Stimulated activated CD4-positive, alpha-beta T cell treated with anti-CD3 and anti-CD28 coated beads, Interleukin-2, amount 100 ng/mL, for 24 hours (primary cell): ENCODE results near the gene GSTO2.

Source experiments
- DNase-seq, 2 donors: peaks; one replicate each; pipeline ENCODE4 v3.0.0-alpha.2; 2020

Gene GSTO2

DNA sequence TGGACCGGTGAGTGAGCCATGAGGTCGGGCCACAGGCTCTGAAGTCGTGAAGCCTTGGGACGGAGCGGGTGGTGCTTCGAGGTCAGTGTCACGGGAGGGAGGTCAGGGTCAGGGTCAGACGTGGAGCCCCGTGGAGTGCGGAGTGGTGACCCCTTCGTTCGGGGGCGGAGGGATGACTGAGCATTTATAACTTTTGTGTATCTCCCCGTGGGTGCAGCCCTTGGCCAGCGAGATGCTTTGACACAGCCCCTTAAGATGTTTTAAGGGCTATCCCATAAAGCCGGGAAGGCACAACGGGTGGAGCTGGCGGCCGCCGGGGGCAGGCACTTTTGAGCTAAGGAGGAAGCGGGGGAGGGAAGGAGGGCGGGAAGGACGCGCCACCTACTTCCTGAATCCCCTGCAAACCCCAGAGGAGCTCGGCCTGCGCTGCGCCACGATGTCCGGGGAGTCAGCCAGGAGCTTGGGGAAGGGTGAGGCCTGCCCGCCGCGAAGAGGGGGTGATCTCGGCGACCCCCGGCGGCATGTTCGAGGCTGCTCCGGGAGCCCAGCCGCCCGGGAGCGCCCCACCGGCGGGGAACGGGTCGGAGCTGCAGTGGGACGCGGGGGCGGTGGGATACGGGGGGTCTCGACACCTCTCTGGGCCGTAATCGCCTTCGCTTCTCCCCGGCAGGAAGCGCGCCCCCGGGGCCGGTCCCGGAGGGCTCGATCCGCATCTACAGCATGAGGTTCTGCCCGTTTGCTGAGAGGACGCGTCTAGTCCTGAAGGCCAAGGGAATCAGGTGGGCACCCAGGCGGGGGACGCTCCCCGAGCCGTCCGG, 14.3 kb upstream of the GSTO2 start, which contains the start of gene GSTO1:
Gene GSTO1, plus strand, starts transcription at position 400 of the 818 bp plus-strand sequence. Its CDS starts 37 bp downstream, at position 437.
- DNase-seq, result peak; percentile 59 to 70

DNA sequence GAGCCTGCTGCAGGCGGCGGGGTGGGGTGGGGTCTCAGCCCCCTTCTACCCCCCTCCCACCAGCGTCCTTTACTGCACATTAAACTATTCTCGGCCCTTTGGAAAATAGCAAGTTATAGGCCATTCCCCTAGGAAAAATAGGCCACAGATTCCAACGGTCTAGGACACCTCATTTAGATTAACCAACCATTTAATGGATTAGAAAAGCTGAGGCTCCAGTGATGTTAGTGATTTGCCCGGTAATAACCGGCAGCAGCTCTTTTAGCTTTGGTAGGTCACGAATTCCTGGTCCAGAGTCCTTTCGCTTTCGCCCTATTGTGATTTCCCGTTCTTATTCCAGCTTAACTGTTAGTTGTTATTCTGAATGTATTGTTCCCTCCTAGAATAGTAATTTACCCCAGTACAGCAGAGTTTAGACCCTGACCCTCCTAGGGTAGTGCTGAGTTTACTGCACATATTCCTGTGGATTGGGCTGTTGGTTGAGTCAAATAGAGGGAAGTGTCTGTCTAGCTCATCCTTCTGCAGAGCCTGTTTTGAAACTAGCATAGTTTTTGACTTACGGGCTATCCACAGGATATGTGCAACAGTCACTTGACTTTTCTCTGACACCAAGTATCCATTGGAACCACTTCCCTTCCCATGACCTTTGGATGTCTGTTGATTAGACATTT, 13.5 kb upstream of the GSTO2 start:
- DNase-seq, result no peak

DNA sequence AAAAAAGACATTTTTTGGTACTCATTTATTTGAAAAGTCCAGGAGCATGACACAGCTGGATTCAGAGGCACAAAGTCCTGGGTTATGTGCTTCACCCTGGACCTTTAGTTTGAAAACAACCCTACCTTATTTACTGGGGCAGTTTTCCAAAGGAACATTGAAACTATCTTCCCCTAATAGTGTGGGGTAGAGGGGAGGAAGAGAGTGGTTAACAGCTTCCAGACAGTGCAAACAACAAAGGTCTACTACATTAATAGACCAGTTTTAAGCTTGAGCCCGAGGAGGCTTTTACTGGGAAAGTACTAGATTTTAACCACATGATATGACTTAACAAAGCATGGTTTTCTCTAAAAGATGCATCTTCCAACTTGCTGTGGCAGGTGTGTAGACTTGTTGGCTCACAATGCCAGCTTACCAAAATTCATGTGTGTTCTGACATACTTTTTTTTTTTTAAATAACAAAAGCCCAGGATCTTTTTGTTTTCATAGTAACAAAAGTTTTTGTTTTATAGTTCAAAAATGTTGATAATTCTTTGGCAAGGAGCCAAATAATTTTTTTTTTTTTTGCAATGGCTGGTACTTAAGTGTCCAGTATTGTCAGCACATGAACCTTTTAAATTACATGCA, 12.5 kb upstream of the GSTO2 start:
- no peak for DNase-seq

DNA sequence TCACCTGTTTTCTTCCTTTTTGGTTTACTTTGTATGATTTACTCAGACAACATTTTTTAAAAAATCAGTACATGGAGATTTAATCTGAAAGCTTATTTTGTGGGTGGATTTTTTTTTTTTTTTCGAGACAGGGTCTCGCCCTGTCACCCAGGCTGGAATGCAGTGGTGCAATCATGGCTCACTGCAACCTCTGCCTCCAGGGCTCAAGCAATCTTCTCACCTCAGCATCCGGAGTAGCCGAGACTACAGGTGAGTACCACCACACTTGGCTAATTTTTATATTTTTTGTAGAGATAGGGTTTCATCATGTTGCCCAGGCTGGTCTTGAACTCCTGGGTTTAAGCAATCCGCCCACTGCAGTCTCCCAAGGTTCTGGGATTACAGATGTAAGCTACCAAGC, 11.7 kb upstream of the GSTO2 start:
- no peak for DNase-seq

DNA sequence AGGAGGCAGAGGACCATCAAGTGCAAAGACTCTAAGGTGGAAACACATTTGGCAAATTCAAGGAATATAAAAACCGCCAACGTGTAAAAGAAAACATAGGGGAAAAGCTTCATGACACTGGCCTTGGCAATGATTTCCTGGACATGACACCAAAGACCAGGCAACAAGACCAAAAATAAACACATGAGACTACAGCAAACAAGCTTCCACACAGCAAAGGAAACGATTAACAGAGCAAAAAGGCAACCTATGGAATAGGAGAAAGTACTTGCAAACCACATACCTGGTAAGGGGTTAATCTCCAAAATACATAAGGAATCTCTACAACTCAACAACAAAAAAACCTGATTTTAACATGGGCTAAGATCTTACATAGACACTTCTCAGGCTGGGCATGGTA, 10.8 kb upstream of the GSTO2 start:
- DNase-seq, result no peak

DNA sequence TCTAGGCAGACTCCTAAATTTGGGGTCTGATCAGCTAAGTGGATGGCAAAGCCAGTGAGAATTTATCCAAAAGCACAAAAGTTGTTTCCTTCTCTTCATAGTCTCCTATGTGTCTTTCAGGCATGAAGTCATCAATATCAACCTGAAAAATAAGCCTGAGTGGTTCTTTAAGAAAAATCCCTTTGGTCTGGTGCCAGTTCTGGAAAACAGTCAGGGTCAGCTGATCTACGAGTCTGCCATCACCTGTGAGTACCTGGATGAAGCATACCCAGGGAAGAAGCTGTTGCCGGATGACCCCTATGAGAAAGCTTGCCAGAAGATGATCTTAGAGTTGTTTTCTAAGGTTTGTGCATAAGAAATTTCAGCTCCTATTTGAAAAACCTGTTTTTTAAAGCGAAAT, 9.5 kb upstream of the GSTO2 start:
- DNase-seq, result no peak

DNA sequence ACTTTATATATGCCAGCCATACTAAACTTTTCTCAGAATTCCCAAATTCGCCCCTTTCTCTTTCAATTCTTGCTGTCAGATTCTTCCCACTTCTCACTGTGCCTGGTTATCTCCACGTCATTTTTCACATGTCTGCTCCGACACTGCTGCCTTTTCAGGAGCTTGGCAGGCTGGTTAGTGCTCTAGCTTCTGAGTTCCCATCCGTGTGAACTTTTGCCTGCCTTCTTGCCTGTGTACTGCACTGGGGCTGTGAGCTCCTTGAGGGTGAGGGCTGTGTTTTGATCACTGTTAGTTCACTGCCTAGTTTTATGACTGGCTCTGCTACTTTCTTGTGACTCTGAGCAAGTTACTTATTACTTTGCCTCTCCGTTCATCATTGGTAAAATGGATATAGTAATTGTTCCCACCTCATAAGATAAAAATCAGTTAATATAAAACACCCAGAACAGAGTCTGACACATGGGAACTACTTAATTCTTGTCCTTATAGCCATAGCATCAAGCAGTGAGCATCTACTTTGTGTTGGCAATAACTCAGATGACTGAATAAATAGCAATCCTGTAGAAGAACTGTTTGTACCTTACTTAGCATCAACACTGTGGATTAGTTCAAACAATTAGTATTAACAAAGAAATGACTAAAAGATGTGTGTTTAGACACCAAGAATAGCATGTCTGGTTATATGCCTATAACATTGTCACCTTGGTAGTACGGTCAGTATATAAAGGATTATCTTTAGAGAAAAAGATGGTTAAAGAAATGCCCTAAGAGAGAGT, 8.8 kb upstream of the GSTO2 start:
- no peak for DNase-seq

DNA sequence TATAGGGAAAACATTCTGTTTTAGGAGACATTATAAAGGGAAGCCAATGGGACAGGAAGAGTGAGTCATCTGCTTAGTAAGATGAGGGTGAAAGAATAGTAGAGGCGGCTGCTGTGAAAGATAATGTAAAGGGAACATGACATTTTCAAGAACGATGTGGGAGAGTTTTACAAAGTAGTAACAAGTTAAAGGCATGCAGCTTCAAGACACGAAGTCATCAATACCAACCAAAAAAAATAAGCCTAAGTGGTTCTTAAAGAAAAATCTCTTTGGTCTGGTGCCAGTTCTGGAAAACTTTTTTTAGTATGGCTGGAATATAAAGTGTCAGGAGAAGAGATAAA, 8.2 kb upstream of the GSTO2 start:
- no peak for DNase-seq

DNA sequence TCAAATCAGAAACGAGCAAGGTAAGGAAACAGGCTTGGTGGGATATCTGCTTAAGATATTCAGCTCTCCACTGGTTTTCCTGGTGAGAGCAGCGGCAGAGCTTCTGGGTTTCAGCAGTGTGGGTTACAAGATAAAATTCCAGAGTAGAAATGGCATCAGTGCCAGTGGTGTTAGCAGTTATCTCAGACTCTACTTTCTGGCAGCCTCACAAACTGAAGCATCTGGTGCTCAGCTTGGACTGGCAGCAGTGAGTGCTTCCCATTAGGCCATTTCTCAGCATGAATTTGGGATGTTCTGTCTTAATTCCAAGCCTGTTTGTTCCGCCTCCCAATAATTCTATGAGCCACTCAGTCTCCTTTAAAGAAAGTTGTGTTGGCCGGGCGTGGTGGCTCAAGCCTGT, 6.9 kb upstream of the GSTO2 start:
- no peak for DNase-seq

DNA sequence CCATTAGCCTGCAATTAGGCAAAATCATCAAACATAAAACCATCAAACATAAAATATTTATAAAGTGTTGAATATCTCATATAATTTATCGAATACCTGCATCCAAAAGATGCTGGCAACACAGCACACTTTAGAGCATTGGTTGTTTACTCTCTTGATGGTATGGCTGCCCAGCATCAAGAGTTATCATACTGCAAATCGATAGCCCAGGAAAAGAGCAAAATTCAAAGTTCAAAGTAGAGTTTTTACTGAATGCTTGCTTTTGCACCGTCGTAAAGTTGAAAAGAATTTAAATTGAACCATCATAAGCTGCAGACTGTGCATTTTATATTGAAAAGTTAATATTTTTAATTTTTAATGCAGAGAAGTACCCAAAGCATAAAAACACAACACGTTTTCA, 4.2 kb upstream of the GSTO2 start:
- no peak for DNase-seq

DNA sequence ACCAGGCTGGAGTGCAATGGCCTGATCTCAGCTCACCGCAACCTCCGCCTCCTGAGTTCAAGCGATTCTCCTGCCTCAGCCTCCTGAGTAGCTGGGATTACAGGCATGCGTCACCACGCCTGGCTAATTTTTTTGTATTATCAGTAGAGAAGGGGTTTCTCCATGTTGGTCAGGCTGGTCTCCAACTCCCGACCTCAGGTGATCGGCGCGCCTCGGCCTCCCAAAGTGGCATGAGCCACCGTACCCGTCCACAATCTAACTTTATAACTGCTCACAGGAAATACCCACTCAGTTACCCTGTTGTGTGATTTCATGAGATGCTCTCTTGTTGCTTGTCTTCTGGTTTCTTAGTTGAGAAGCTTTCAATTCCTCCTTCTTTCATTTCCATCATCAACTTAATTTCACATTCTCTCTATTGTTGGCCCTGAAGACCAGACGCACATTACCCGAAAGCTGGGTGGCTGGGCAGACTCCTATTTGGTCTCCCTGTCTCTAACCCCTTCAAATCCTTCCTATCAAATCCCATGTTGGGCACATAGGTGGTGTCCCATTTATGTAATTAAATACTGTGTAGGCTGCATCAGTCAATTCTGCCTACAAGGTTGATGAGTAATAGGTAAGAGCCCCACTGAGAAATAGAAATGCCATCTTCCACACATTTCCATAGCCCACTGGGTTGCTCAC, 1.1 kb upstream of the GSTO2 start:
- DNase-seq, result peak; percentile 41 to 56

DNA sequence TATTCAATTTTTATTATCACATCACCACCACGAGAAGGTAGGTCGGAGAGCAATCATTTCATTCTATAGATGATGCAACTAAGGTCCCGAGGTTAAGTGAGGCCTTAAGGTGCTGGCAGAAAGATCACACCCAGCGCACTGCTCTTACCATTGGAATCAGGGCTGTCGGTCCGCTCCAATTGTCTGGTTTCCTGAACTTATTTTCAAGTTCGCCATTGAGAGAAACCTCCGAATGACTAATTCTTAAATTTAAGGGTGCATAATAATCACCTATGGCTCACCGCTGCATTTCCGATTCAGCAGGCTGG, 625 bp upstream of the GSTO2 start:
- no peak for DNase-seq

DNA sequence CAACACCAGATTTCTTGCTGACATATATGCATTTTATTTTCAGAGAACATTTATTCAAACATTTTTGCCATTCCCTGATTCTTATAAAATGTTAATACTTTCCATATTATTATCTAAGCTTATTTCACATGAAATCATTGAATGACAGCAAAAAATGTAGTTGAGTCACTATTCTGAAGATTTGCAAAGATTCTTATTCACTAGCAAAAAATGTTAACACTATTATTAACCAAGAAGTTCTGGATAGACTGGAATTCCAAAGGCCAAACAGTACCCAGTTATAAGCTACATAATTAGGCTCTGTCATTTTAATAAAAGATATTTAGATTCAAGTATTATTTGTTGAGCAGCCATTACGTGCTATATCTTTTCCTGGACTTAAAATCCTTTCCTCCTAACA, 4.3 kb downstream of the GSTO2 start:
- no peak for DNase-seq

DNA sequence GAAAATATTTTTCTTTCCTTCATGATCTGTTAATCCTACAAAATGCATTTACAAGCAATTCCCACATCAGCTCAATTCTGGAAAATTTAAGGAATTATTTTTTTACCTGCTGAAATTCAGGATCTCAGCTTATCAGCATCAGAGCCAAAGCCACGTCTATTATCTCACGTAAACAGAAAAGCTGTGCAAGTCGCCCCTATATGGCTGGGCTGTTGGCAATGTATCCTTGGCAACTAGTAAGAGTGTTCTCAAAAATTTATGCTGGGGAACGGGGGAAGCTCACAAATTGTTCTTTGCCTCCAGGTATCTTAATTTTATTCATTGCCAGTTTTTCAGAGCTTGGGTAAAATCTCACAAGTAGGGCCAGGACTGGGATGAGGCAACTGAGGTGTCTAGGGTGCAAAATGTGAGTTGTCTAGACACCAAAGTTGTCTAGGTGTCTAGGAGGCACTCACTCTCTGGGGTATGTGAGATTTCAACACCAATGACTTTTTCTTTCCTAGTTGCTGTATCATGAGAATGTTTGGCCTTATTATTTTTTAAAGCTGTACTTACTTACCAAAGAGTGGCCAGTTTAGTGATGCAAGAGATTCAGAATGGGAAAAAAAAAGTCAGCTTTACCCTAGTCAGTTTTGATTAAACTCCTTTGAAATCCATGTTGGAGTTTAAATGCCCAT, 5.1 kb downstream of the GSTO2 start:
- no peak for DNase-seq

DNA sequence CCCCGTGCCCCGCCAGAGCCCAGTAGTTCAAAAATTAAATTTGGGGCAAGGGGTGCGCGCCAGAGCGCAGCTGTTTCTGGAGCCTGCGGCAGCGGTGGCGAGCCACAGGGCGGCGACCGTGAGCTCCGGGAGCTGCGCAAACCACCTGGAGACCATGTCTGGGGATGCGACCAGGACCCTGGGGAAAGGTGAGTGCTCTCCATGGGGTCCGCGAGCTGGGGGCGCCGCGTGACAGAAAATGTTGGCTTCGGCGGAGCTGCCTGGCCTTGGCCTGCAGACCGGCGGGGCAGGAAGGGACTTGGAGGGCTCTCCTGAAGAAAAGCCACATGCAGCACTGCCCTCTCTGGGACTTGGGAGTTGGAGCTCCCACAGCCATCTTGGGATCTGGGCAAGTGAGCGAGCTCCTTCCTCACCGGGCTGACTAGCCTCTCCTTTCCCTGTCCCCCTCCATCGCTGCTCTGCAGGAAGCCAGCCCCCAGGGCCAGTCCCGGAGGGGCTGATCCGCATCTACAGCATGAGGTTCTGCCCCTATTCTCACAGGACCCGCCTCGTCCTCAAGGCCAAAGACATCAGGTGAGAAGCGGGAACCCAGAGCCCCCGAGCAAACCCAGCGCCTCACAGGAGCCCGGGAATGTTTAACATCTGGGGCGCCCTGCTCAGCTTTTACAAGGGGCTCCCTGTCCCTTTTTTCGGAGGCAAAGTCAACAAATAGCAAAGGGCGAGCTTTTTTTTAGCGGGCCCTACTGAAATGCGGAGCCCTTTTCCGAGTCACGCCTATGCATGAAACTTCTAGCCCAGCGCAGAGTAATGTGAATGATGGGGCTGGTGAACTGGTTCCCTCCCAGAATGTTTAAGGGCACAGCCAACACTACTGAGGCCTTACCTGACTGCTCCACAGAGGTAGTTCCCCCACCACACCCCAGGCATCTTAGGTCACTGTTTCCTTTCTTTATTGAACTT, 6.1 kb downstream of the GSTO2 start:
- DNase-seq, result peak; percentile 59 to 69

DNA sequence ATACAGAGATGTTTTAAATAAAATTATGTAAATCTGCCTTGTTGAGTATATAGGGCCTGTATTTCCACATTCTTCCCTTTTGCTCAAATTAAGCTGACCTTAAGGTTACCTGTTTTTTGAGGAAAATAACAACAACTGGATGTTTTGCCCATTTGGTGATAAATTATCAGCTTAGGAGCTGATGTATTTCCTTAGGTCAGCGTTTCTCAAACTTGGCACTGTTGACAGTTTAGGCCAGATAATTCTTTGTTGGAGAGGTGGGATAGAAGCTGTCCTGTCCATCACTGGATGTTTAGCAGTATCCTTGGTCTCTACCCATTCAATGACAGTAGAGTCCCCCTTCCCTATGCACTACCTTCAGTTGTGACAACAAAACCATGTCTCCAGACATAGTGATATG, 7.2 kb downstream of the GSTO2 start:
- DNase-seq, result no peak

DNA sequence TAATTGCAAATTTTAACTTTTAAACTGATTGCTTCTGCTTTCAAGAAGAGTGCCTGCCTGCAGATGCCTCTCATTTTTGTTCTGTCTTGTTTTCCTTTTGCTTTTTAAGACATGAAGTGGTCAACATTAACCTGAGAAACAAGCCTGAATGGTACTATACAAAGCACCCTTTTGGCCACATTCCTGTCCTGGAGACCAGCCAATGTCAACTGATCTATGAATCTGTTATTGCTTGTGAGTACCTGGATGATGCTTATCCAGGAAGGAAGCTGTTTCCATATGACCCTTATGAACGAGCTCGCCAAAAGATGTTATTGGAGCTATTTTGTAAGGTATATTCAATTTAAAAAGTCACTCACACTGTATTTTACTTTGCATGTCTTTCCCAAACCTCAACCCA, 8.8 kb downstream of the GSTO2 start:
- DNase-seq, result no peak

DNA sequence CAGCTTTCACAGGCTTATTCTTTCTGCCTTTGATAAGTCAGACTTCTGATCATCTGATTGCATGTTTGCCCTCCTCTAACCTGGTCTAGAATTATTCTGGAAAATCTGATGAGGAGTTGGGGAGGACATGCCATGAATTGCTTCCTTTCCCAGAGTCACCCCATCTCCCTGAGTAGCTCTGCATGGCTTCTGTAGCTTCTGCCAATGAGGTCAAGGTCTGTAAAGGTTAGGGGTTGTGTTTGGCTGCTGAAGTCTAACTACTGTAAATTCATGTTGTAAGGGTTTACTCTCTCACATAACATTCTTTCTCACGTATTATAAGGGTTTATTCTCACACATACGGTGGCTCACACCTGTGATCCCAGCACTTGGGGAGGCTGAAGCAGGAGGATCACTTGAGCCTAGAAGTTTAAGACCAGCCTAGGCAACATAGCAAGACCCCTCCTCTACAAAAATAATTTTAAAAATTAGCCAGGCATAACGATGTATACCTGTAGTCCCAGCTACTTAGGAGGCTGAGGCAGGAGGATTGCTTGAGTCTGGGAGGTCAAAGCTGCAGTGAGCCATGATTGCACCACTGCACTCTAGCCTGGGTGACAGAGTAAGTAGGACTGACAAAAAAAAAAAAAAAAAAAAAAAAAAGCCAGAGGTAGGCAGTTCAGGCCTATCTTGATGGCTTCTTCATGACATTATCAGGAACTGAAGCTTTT, 10.7 kb downstream of the GSTO2 start:
- DNase-seq, result no peak

DNA sequence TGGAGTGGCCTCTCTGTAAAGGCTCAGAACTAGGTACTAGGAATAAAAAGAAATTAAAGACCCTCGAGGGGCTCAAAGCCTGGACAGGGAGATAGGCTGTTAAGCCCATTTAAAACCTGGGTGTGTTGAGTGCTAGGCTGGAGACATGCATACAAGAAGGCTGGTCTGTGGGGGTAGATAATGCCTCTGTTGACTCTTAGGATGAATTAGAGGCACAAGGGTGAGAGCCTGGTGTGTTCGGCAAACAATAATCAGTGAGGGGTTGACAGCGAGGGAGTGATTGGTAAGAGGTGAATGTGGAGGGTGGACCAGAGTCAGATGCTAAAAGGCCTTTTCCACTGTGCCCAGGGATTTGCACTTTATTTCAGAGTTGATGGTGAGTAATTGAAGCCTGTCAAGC, 12.7 kb downstream of the GSTO2 start:
- DNase-seq, result no peak

DNA sequence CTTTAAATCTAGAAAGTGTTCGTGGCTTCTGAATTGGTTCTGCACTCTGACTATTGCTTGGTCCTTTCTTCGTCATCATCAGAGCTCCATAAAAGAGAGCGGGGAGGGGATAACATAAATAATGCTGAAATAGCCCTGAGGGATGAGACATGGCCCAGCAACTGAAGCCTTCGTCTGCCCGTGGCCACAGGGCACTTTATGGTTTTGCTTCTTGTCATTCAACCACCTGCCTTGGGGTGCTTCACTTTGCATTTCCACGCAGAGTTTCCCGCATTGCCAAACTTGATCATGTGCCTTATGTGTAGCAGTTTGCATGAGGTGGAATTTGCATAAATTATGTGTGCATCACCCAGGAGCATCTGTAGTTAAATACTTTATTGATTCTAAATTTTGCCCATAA, 15.9 kb downstream of the GSTO2 start:
- no peak for DNase-seq

DNA sequence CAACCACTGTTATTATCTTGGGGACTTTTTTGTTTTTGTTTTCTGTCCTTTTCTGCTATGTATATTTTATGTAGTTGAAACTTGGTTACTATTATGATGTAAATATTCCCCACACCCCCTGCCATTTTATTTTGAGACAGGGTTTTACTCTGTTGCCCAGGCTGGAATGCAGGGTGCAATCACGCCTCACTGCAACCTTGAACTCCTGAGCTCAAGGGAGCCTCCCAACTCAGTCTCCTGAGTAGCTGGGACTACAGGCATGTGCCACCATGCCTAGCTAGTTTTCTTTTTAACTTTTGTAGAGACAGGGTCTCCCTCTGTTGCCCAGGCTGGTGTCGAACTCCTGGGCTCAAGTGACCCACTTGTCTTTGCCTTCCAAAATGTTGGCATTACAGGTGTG, 18.0 kb downstream of the GSTO2 start:
- no peak for DNase-seq
